Medulla oblongata (tissue), 1 donor: ENCODE results near the gene SLC2A8.

Experiments used
- DNase-seq: peaks from one replicate; pipeline ENCODE4 v3.0.0-alpha.2; 2015; ENCODE audit errors: extremely low spot score

Gene SLC2A8

DNA sequence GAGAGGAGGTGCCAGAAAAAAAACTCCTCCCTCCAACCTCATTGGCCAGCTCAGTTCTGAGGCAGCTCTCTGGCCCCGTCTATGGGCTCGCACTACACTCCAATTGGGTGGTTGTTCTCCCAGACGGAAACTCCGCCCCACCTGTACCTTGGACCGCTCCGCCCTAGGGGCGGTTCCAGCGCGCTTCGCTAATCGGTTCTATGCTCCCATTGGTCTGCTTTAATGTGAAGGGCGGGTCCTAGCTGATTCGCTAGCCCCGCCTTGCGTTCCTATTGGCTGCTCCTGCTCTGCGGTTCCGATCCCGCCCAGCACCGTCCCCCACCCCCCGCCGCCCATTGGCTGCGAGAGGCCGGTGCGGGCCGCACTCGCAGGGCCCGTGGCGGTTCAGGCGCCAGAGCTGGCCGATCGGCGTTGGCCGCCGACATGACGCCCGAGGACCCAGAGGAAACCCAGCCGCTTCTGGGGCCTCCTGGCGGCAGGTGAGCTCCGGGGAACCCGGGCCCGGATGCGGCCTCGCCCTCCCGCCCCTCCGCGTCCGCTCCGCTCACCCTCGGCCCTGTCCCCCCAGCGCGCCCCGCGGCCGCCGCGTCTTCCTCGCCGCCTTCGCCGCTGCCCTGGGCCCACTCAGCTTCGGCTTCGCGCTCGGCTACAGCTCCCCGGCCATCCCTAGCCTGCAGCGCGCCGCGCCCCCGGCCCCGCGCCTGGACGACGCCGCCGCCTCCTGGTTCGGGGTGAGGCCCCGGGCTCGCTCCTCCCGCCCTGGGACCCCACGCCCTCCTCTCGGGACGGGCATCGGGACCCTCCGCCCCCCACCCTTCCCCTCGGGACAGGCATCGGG lies at the start of gene SLC2A8:
TSS of gene SLC2A8 (plus strand) at position 362 of the 838 bp plus-strand sequence. CDS start at position 424, 62 bp downstream.
- DNase-seq: peak; percentile 100

DNA sequence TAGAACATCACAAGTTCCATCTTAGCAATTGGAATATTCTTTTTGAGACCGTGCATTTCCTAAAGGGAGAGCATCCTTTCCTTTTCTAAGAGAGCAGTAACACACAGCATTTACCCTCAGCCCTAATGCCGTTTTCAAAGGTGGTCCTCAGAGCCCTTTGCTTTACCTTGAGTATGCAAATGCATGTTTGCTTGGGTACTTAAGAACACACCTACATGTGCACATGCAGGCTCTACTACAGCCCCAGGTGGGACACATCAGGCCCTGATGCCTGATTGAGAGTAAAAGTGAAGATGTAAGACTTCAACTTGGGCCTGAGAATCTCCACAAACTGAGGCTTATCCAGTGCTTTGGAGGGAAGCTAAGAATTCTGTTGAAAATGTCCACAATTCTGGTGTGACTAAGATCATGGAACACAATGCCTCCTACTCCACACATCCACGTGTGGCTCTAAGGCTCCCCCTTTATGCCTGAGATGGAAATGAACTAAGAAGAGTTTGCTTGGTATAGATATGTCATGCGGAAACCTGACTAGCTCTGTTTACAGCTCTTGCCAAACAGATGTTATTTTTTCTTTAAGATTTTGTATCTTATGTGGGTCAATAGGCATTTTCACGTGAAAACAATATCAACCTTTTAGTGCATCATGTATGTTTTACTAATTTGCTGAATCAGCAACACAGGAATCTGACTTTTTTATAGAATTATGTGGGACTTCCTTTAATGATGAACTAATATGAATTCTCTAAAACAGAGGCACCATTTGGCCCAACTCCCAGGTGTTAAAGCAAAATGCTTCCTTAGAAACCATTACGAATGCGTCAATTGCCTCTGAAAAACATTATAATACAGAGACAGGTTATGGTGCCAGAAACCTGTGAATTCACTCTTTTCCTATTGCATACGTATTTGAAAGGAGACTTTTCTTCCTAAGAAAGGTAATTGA lies 48.9 kb upstream of the SLC2A8 start:
- DNase-seq: no peak

- peak; percentile 9 for DNase-seq
Observed at GRCh38 chr9:127349483-127350113, 47.4 kb upstream of the SLC2A8 start.

DNA sequence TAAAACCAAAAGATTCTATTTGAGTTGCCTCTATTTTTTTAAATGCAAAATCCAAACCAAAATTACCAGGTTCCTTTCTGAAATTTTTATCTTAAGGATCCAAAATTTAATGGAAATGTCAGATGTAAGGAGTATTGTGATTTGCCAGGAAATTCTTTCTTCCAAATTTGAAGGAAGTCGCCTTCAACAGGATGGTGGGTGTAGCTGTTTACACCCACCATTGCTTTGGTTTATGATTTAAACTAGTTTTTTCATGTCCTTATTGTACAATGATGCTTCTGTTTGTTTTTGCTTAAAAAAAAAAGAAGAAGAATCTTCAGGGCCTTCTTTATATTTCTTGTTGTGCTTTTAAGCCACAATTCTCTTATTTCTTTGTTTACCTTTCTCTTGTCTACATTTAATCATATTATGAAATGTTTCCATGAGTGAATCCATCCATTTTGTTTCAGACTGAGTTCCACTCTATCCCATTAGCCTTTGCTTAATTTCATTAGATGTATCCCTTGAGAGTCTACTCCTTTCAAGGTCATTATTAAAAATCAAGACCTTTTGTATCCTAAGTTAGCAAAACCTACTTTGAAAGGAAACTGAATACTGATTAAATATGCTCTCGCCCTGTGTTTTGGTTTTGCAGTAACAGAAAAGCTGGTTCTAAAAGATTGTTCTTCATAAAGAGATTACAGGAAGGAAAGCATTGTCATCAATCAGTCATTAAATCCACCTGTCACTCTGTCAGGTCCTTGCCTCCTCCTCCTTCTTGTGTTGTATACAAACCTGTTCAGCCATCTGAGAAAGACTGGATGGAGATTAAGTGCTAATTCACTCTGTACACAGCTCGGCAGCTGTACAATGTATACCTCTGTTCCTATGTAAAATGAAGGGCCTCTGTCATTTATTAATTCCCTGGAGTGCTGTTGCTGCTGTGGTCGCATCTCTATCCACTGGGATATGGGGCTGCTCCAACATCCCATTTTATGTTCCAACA lies 45.5 kb upstream of the SLC2A8 start:
- no peak for DNase-seq

- DNase-seq: no peak
Observed at GRCh38 chr9:127353882-127354281, 43.1 kb upstream of the SLC2A8 start.

DNA sequence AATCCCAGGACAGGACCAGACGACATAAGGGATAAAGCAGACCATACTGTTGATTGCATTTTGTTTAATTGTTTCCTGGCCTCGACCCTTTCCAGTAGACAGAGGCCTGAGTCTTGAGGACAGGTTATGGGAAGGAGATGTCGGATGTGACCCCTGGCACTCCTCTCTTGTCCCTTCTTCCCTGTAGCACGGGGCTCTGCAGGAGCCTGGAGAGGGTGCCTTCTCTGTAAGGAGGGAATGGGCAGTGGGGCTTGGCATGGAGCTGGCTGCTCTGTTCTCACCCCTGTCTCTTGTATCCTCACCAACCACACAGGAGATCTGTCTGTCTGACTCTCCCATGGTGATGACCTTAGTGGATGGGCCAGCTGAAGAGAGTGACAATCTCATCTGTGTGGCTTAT lies 40.1 kb upstream of the SLC2A8 start:
- no peak for DNase-seq

GRCh38 chr9:127358023-127358535 lies 38.9 kb upstream of the SLC2A8 start:
- DNase-seq: no peak

DNA sequence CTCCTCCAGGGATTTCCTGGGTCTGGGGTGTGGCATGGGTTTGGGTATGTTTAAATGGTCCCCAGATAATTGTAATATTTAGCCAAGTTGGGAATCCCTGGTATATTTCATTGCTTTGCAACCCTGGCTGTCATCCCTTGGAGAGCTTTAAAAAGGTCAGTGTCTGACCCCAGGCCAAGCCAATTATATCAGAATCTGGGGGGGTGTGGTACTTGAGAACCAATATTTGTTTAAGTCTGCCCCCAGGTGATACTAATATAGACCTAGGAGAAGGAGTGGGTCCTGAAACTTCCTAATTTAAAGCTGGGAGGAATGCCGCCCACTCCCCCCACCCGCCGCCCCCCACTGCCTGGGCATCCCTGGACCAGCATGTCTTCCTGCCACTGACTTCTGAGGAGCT lies 38.2 kb upstream of the SLC2A8 start:
- no peak for DNase-seq

- peak; percentile 41 for DNase-seq
Observed at GRCh38 chr9:127360250-127360649, 36.7 kb upstream of the SLC2A8 start.

GRCh38 chr9:127360829-127361228 lies 36.1 kb upstream of the SLC2A8 start:
- peak; percentile 56 for DNase-seq

DNA sequence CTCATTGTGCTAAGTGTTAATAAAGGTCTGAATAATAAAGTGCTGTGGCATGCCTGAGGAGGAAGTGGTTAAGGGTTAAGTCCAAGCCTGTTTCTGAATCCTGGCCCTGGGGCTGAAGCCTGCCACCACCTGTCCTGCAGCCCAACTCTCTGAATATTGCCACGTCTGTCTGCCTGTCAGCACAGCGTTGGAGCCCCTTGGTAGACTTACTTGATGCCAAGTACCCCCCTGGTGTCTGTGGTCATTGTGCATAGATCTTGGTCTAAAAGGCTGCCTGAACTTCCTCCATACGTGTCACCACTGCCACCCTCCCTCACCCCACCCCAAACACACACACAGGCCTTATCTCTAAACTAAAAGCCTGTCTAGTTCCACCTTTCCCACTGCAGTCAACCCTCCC lies 35.4 kb upstream of the SLC2A8 start:
- DNase-seq: no peak

DNA sequence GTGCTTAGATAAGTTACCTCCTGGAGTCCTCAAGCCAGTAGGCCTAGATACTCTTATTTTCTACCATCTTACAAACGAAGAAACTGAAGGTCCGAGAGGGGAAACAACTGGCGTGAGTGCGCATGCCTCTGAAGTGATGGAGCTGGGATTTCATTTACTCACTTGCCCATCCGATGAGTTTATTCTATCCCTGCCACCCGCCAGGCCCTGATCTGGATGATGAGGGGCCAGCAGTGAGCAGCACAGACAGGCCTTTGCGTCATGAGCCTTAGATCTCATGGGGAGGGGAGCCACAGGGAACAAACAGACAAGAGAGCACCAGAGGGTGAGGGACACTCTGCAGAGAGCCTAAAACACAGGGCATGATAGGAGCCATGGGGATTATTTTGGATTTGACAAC lies 34.1 kb upstream of the SLC2A8 start:
- no peak for DNase-seq

DNA sequence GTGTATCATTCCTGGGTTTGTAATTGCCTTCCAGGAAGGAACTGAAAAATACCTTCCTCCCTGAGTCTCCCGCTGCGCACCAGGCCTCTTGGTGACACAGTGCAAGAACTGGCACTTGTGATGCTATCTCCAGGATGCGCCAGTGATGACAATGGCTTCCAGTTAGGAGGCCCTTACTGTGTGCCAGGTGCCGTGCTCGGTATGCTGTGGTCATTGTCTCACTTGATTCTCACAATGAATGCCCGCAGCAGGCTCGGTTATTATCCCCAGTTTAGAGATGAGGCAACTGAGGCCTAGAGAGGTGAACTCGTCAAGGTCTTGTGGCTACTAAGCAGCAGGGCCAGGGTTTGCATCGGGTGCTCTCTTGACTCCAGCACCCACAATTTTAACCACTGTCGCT lies 31.5 kb upstream of the SLC2A8 start:
- no peak for DNase-seq

GRCh38 chr9:127366594-127366993 lies 30.4 kb upstream of the SLC2A8 start:
- peak; percentile 64 for DNase-seq

GRCh38 chr9:127368852-127369402 lies 28.0 kb upstream of the SLC2A8 start:
- DNase-seq: peak; percentile 42

- DNase-seq: no peak
Observed at GRCh38 chr9:127369428-127369827, 27.5 kb upstream of the SLC2A8 start.

GRCh38 chr9:127370147-127370579 lies 26.8 kb upstream of the SLC2A8 start:
- no peak for DNase-seq

DNA sequence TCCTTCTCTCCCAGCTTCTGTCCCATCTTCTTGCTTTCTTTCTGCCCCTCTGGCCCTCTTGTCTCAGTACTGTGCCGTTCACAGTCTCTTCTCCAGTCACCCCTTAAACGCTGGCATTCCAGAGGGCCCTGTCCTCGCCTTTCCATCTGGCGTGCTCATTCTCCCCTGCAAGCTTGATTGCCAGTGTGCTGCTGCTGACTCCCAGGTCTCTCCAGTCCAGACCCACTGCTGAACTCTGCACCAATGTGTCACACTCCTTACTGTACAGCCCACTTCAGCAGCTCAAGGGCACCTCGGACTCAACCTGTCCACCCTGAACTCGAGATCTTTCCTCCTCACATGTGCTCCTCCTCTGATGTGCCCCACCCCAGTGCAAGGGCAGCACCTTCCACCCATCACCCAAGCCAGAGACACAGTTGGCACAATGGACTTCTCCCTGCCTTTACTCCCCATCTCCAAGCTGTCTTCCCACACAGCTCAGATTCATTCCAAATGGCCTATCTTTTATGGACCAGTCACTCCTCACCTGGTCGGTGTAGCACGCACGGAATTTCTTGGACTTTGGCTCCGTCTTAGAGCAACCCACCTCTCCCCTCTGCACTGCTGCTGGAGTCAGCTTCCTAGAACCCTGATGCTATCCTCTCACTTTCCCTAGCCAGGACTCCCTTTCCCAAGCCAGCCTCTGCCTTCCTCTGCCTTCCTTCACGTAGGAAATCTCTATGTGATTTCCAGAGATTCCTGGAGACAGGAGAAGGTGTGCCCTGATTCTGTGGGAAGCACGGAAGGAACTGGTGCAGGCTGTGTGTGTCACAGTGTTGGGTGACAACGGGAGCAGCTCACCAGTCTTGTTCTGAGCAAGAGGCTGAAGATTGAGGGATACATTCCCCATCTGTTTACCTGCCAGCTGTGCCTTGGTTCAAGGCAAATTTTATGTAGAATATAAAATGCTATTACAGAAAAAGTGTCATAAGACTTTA lies 26.0 kb upstream of the SLC2A8 start:
- DNase-seq: no peak

DNA sequence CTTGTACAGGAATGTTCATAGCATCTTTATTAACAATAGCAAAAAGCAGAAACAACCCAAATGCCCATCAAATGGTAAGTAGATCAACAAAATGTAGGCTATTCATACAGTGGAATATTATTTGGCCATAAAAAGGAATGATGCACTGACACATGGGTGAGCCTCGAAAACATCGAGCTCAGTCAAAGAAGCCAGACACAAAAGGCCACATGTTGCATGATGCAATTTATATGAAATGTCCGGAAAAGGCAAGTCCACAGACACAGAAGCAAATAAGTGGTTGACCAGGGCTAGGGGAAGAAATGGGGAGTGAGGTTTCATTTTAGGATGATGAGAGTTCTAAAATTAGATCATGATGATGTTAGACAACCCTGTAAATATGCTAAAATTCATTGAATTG lies 16.5 kb upstream of the SLC2A8 start:
- no peak for DNase-seq
